WERI-Rb-1 (cell line): ENCODE results near the gene UPF2.
"Not testable (repeated sequence)": the region's sequence is repeated elsewhere in the genome, so short reads cannot be mapped to it uniquely, and the experiment has no call there.

Experiments used
- DNase-seq: peaks from one replicate; pipeline ENCODE4 v3.0.0-alpha.2; 2020
- H3K27ac ChIP-seq: fragments of 250-450 bp; sonication (Bioruptor Pico); 2 replicates; pipeline ENCODE4 v1.5.1; 2020; ENCODE audit warnings: mild to moderate bottlenecking, moderate library complexity
- H3K27me3 ChIP-seq: fragments of 250-450 bp; sonication (Bioruptor Pico); 2 replicates; pipeline ENCODE4 v1.5.1; 2021; ENCODE audit warnings: mild to moderate bottlenecking, low read depth, moderate library complexity; ENCODE audit not compliant: insufficient read depth, severe bottlenecking
- H3K36me3 ChIP-seq: fragments of 250-450 bp; sonication (Bioruptor Pico); 2 replicates; pipeline ENCODE4 v1.5.1; 2020; ENCODE audit warnings: mild to moderate bottlenecking, moderate library complexity
- H3K4me3 ChIP-seq: 2 replicates; pipeline ENCODE4 v1.5.1; 2011; ENCODE audit warnings: low read depth, mild to moderate bottlenecking, control low read depth, low read length
- H3K9me3 ChIP-seq: fragments of 250-450 bp; sonication (Bioruptor Pico); 2 replicates; pipeline ENCODE4 v1.5.1; 2021; ENCODE audit warnings: mild to moderate bottlenecking, moderate library complexity; ENCODE audit not compliant: severe bottlenecking
- TF ChIP-seq, protein P1 (sequence below): IDR thresholded peaks from 2 replicates; pipeline ENCODE4 v1.5.1; 2011; ENCODE audit warnings: low read depth, mild to moderate bottlenecking, control low read depth, inconsistent platforms, low read length

Gene UPF2

DNA sequence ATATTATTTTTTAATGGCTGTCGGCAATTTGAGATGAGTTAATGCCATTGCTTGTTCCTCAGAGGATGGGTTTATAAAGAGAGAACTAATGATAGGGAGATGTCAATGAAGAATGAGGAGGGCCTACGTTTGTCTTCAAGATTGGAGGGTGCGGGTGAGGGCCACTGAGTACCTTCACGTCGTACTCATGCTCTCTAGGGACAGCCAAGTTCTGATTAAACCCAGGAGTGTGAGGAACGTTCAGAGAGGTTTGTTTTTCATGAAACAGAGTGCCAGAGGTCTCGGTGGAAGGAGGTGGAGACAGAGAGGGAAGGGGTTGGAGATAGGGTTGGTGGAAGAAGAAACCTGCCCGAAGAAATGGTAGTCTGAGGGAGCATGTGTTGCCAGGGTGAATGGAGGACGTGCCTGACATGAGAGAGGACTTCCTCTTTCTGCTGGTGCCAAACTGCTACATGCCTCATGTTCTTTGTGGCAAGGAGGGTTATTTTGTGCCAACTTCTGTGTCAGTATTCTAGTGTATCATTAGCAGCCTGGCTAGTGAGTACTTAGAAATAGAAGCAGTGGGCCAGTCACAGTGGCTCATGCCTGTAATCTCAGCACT, 35.1 kb upstream of the UPF2 start:
- Histone ChIP-seq H3K36me3 (no peaks in the 10 kb centered on the region), H3K4me3 (no peak overlapping the region), H3K27ac (no peak overlapping the region), H3K9me3 (no peaks in the 10 kb centered on the region), H3K27me3 (no peaks in the 10 kb centered on the region)
- no peak for DNase-seq
- TF ChIP-seq, protein P1, sequence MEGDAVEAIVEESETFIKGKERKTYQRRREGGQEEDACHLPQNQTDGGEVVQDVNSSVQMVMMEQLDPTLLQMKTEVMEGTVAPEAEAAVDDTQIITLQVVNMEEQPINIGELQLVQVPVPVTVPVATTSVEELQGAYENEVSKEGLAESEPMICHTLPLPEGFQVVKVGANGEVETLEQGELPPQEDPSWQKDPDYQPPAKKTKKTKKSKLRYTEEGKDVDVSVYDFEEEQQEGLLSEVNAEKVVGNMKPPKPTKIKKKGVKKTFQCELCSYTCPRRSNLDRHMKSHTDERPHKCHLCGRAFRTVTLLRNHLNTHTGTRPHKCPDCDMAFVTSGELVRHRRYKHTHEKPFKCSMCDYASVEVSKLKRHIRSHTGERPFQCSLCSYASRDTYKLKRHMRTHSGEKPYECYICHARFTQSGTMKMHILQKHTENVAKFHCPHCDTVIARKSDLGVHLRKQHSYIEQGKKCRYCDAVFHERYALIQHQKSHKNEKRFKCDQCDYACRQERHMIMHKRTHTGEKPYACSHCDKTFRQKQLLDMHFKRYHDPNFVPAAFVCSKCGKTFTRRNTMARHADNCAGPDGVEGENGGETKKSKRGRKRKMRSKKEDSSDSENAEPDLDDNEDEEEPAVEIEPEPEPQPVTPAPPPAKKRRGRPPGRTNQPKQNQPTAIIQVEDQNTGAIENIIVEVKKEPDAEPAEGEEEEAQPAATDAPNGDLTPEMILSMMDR: no peak

DNA sequence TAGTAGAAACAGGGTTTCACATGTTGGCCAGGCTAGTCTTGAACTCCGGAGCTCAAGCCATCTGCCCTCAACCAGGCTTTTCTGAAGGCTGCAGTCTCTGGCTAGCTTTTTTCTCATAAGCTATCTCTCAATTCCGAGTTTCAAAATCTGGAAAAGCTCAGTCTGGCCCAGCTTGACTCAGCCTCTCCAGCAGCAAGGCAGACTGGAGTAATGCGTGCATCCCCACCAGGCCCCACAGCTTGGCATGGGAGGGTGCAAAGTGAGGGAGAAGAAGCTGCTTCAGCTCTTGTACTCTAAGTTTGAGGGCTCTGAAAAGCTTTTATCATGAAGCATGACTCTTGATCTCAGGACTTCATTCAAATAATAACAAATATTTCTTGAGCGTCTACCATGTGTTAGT, 30.9 kb upstream of the UPF2 start:
- Histone ChIP-seq H3K9me3 (no peaks in the 10 kb centered on the region), H3K4me3 (no peak overlapping the region), H3K36me3 (no peaks in the 10 kb centered on the region; the same call in 1 of the 2 replicates), H3K27ac (no peak overlapping the region), H3K27me3 (no peaks in the 10 kb centered on the region)
- no peak for DNase-seq
- TF ChIP-seq, protein P1: no peak

DNA sequence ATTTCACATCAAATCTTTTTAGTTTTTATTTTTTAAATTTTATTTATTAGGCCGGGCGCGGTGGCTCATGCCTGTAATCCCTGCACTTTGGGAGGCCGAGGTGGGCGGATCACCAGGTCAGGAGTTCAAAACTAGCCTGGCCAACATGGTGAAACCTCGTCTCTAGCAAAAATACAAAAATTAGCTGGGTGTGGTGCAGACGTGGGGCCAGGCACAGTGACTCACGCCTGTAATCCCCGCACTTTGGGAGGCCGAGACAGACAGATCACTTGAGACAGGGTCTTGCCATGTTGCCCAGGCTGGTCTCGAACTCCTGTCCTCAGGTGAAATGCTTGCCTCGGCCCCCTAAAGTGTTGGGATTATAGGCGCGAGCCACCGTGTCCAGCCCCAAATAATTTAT, 28.8 kb upstream of the UPF2 start:
- not testable (repeated sequence) for DNase-seq, H3K27ac ChIP-seq, H3K36me3 ChIP-seq, H3K27me3 ChIP-seq, H3K4me3 ChIP-seq, H3K9me3 ChIP-seq

DNA sequence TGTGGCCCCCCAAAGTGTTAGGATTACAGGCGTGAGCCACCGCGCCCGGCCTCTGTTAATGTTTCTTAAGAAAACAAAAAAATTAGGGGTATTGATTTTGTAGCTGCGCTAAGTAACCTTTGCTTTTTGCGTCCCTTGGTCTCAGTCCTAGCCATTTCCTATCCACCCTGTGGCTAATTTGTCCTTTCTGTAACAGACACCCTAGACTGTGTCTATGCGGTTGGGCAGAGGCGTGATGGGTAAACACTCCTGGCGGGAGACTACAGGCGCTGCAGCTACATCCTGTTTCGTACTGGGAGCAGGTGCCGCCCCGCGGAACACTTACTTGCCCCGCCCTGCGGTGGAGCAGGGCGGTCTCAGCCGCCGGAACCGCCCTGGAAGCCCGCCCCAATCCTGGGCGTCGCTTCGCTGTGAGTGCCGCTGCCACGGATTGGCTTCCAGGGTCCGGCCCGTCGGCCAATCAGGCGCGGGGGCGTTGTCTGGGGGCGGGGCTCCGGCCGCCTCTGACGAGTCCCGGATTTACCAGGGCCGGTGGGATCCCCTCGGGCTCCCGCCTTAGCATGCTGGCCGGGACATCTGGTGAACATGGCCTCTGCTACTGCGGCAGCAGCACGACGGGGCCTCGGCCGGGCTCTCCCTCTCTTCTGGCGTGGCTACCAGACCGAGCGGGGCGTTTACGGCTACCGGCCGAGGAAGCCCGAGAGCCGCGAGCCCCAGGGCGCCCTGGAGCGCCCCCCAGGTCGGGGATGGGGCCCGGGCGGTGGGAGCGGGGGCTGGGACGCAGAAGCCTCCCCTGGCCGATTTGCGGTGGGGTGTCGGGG, 26.1 kb upstream of the UPF2 start, which contains the start of gene DHTKD1:
DHTKD1 (plus strand) TSS at position 506 of the 821 bp plus-strand sequence; CDS start at position 586, 80 bp downstream.
- peak; percentile 95 for DNase-seq
- Histone ChIP-seq H3K27ac (peak within 1 kb of the TSS; percentile 82), H3K27me3 (no peaks in the 10 kb centered on the region), H3K4me3 (peak within 1 kb of the TSS; percentile 76), H3K36me3 (no peaks in the 10 kb centered on the region; the same call in 1 of the 2 replicates), H3K9me3 (no peaks in the 10 kb centered on the region)
- TF ChIP-seq, protein P1: peak; percentile 14; the same call in 1 of the 2 replicates

DNA sequence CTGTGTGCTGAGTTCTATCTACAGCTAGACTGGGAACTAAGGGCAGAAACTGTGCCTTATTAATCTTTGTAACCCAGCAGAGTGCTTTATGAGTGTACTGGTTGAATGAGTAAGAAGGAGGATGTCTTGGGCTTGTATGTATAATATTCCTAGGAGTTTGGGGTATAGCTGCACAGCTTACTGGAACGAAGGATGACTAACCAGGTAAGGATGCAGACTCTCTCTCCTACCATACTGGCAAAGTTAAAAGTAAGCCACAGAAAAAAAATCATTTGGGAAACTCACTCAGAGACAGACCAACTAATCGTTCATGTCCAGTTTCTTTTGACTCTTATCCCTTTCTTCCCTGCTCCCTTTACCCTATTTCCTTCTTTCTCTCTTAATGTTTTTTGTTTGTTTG, 24.7 kb upstream of the UPF2 start:
- TF ChIP-seq, protein P1: no peak
- no peak overlapping the region for H3K4me3 ChIP-seq
- no peak for DNase-seq
- H3K36me3 ChIP-seq: no peaks in the 10 kb centered on the region; the same call in 1 of the 2 replicates
- no peaks in the 10 kb centered on the region for H3K9me3 ChIP-seq
- H3K27me3 ChIP-seq: no peaks in the 10 kb centered on the region
- no peak overlapping the region for H3K27ac ChIP-seq

DNA sequence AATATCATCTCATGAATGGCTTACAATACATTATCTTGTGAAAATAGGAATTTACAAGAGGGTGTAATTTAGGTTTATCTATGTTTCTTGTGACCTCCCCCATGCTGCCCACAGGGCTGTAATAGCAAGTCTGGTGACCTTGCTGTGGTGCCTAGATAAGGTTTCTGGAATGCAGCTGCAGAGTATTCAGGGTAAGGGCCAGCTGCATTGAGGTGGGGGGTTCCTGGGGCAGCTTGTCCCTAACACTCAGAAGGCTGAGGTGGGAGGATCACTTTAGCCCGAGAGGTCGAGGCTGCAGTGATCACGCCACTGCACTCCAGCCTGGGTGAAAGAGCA, 20.8 kb upstream of the UPF2 start:
- no peak overlapping the region for H3K27ac ChIP-seq
- TF ChIP-seq, protein P1: no peak

More for the DNA sequence above, 20.8 kb upstream of the UPF2 start:
- H3K4me3 ChIP-seq: no peak overlapping the region
- H3K27me3 ChIP-seq: no peaks in the 10 kb centered on the region
- no peak for DNase-seq
- no peaks in the 10 kb centered on the region for H3K36me3 ChIP-seq
- no peaks in the 10 kb centered on the region for H3K9me3 ChIP-seq
